PC-3 (cell line): ENCODE data around the gene POLRMT.

Source experiments
- EZH2 ChIP-seq: fragments of 300-600 bp; sonication (generic); IDR thresholded peaks from one replicate; pipeline ENCODE4 v1.6.1; 2017; ENCODE audit warnings: antibody characterized with exemption, mild to moderate bottlenecking, low read length; ENCODE audit not compliant: unreplicated experiment
- EZH2phosphoT487 ChIP-seq: fragments of 300-600 bp; sonication (generic); IDR thresholded peaks from 2 replicates; pipeline ENCODE4 v1.6.1; 2018; ENCODE audit warnings: mild to moderate bottlenecking, antibody characterized with exemption, low read length, borderline replicate concordance
- TF ChIP-seq, protein P1 (sequence below): fragments of 300-600 bp; sonication (generic); conservative IDR thresholded peaks from 2 replicates; pipeline ENCODE4 v1.5.1; 2017; ENCODE audit warnings: antibody characterized with exemption, low read depth, mild to moderate bottlenecking, low read length

GRCh38 chr19:642767-643727 is 9.7 kb upstream of the POLRMT start:
- TF ChIP-seq EZH2 (no peak), EZH2phosphoT487 (no peak)
- TF ChIP-seq, protein P1, sequence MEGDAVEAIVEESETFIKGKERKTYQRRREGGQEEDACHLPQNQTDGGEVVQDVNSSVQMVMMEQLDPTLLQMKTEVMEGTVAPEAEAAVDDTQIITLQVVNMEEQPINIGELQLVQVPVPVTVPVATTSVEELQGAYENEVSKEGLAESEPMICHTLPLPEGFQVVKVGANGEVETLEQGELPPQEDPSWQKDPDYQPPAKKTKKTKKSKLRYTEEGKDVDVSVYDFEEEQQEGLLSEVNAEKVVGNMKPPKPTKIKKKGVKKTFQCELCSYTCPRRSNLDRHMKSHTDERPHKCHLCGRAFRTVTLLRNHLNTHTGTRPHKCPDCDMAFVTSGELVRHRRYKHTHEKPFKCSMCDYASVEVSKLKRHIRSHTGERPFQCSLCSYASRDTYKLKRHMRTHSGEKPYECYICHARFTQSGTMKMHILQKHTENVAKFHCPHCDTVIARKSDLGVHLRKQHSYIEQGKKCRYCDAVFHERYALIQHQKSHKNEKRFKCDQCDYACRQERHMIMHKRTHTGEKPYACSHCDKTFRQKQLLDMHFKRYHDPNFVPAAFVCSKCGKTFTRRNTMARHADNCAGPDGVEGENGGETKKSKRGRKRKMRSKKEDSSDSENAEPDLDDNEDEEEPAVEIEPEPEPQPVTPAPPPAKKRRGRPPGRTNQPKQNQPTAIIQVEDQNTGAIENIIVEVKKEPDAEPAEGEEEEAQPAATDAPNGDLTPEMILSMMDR, result no peak
